Endodermal cell (in vitro differentiated cells): ENCODE results near the gene TEFM. TPM values are rescaled to one million over a fixed set of nuclear protein-coding genes. Genes with fewer than 3 reads are reported as not detected.

Experiments used
- DNase-seq: peaks from one replicate; pipeline ENCODE4 v3.0.0-alpha.2; 2017
- H3K27ac ChIP-seq: 2 replicates; pipeline ENCODE4 v1.5.1; 2013; ENCODE audit warnings: mild to moderate bottlenecking, low read depth, low read length, moderate library complexity
- H3K27me3 ChIP-seq: 2 replicates; pipeline ENCODE4 v1.6.1; 2013; ENCODE audit warnings: mild to moderate bottlenecking, low read length, moderate library complexity; ENCODE audit not compliant: insufficient read depth, control insufficient read depth, poor library complexity, severe bottlenecking
- H3K36me3 ChIP-seq: 2 replicates; pipeline ENCODE4 v1.7.0; 2013; ENCODE audit warnings: mild to moderate bottlenecking, low read length, moderate library complexity; ENCODE audit not compliant: control insufficient read depth, insufficient read depth
- H3K4me1 ChIP-seq: one replicate; pipeline ENCODE4 v1.7.0; 2013; ENCODE audit warnings: low read length; ENCODE audit not compliant: control insufficient read depth, insufficient read depth
- H3K4me3 ChIP-seq: 2 replicates; pipeline ENCODE4 v1.5.1; 2013; ENCODE audit warnings: mild to moderate bottlenecking, low read length, moderate library complexity
- H3K9ac ChIP-seq: 2 replicates; pipeline ENCODE4 v1.6.1; 2013; ENCODE audit warnings: mild to moderate bottlenecking, low read length, moderate library complexity; ENCODE audit not compliant: poor library complexity, severe bottlenecking; ENCODE audit errors: extremely low read depth
- H3K9me3 ChIP-seq: 2 replicates; pipeline ENCODE4 v1.6.1; 2013; ENCODE audit warnings: mild to moderate bottlenecking, low read length, moderate library complexity; ENCODE audit not compliant: control insufficient read depth
- H3K27ac Mint-ChIP-seq: 2 replicates; pipeline ENCODE4 v1.8.0; 2020; ENCODE audit warnings: mixed read lengths
- H3K27me3 Mint-ChIP-seq: 2 replicates; pipeline ENCODE4 v1.8.0; 2021; ENCODE audit warnings: mild to moderate bottlenecking, mixed read lengths; ENCODE audit not compliant: insufficient read depth
- H3K36me3 Mint-ChIP-seq: 2 replicates; pipeline ENCODE4 v1.8.0; 2020; ENCODE audit warnings: low read depth, mixed read lengths
- H3K4me1 Mint-ChIP-seq: 2 replicates; pipeline ENCODE4 v1.8.0; 2020; ENCODE audit warnings: mixed read lengths
- H3K4me3 Mint-ChIP-seq: 2 replicates; pipeline ENCODE4 v1.8.0; 2020; ENCODE audit warnings: mild to moderate bottlenecking, moderate library complexity, mixed read lengths
- H3K9me3 Mint-ChIP-seq: 2 replicates; pipeline ENCODE4 v1.8.0; 2020; ENCODE audit warnings: mild to moderate bottlenecking, mixed read lengths
- WGBS, 2 experiments: methylation state at CpG; one replicate each; pipeline versions ENCODE4 v1.1.5 to v1.1.7; 2013; ENCODE audit warnings: missing lambda C conversion rate in 2 of 2, mixed read lengths in 1 of 2; ENCODE audit not compliant: insufficient coverage in 1 of 2, insufficient read length in 1 of 2; 5-methylcytosine and 5-hydroxymethylcytosine counted together
- total RNA-seq, 2 donors: library from RNA; stranded (reverse); fragmentation: NEBNext Ultra II Directional in 1 of 2; extraction: Animal tissue kit (Norgen Biotek cat#: 25700) in 1 of 2; gene quantifications; 2 replicates in 1 of 2; 3 replicates in 1 of 2; pipeline ENCODE4 v1.2.1, GENCODE V29; 2021
- TF ChIP-seq, protein P1 (sequence below): fragments of 200-600 bp; sonication (generic); conservative IDR thresholded peaks from 2 replicates; pipeline ENCODE4 v1.5.0; 2021; ENCODE audit warnings: antibody characterized with exemption, mild to moderate bottlenecking

Gene TEFM
- total RNA-seq, 2 donors from 2014 or later = 14.4 to 15.2 TPM

DNA sequence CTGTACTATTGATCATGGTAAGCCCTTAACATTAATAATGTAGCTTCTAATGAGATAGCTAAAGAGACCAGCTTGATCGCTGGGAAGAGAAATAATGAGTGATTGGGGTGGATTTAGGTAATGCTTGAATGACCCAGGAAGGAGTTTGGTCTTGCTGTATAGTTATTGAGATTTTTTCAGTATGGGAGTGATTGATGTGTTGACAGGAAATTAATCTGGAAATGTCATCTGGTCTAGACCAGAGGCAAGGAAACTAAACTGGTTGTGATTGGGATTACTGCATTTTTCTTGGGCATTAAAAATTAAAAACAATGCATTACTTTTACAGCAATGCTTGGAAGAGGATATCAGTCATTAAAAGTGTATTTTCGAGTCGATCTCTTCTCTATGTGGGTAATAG lies 11.8 kb downstream of the TEFM start:
- Mint-ChIP-seq H3K27me3 (no peaks in the 10 kb centered on the region), H3K9me3 (no peaks in the 10 kb centered on the region), H3K4me1 (no peaks in the 10 kb centered on the region), H3K4me3 (no peak overlapping the region), H3K27ac (no peak overlapping the region), H3K36me3 (peaks cover 39% of the 10 kb centered on the region)
- H3K36me3 ChIP-seq = peaks cover 75% of the 10 kb centered on the region
- no peak for DNase-seq
- no peaks in the 10 kb centered on the region for H3K27me3 ChIP-seq
- 96 to 100% methylated on average over 1 to 3 of the region's 3 CpGs for WGBS, 2 experiments
- H3K27ac ChIP-seq = no peak overlapping the region
- H3K9me3 ChIP-seq = no peaks in the 10 kb centered on the region
- H3K4me3 ChIP-seq = no peak overlapping the region
- H3K4me1 ChIP-seq = no peaks in the 10 kb centered on the region
- TF ChIP-seq, protein P1, sequence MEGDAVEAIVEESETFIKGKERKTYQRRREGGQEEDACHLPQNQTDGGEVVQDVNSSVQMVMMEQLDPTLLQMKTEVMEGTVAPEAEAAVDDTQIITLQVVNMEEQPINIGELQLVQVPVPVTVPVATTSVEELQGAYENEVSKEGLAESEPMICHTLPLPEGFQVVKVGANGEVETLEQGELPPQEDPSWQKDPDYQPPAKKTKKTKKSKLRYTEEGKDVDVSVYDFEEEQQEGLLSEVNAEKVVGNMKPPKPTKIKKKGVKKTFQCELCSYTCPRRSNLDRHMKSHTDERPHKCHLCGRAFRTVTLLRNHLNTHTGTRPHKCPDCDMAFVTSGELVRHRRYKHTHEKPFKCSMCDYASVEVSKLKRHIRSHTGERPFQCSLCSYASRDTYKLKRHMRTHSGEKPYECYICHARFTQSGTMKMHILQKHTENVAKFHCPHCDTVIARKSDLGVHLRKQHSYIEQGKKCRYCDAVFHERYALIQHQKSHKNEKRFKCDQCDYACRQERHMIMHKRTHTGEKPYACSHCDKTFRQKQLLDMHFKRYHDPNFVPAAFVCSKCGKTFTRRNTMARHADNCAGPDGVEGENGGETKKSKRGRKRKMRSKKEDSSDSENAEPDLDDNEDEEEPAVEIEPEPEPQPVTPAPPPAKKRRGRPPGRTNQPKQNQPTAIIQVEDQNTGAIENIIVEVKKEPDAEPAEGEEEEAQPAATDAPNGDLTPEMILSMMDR = no peak
- H3K9ac ChIP-seq = no peak overlapping the region

DNA sequence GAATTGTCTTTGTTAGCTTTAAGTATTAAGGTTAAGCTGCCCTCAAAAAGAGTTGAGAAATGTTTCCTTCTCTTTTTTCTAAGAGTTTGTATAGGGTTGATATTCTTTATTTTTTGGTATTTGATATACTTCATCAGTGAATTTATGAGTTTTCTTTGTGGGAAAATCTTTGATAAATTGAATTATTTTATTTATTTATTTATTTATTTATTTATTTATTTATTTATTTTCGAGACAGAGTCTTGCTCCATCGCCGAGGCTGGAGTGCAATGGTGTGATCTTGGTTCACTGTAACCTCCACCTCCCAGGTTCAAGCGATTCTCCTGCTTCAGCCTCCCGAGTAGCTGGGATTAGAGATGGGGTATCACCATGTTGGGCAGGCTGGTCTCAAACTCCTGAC lies 19.9 kb downstream of the TEFM start:
- Histone ChIP-seq H3K36me3 (peaks cover 49% of the 10 kb centered on the region), H3K9ac (no peak overlapping the region), H3K9me3 (no peaks in the 10 kb centered on the region), H3K4me1 (no peaks in the 10 kb centered on the region), H3K27ac (no peak overlapping the region), H3K4me3 (no peak overlapping the region), H3K27me3 (no peaks in the 10 kb centered on the region)
- H3K27me3 Mint-ChIP-seq = no peaks in the 10 kb centered on the region
- H3K4me3 Mint-ChIP-seq = no peak overlapping the region
- H3K27ac Mint-ChIP-seq = no peak overlapping the region
- H3K36me3 Mint-ChIP-seq = peaks cover 34% of the 10 kb centered on the region
- 91 to 100% methylated on average over 1 to 5 of the region's 5 CpGs for WGBS, 2 experiments
- H3K9me3 Mint-ChIP-seq = no peaks in the 10 kb centered on the region
- no peaks in the 10 kb centered on the region for H3K4me1 Mint-ChIP-seq
- no peak for DNase-seq
- TF ChIP-seq, protein P1 = no peak

DNA sequence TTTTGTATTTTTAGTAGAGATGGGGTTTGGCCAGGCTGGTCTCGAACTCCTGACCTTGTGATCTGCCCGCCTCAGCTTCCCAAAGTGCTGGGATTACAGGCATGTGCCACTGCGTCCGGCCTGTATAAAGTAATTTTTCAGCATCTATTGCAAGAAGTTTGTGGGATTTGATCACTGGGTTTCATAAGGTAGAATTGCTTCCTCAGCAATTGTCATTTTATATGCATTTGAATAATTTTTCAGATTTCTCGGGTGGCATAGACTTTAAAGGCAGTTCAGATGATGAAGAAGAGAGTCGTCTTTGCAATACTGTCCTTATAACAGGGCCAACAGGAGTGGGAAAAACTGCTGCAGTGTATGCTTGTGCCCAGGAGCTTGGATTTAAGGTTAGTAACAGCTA lies 37.0 kb downstream of the TEFM start:
- no peak overlapping the region for H3K9ac ChIP-seq
- H3K36me3 ChIP-seq = peaks cover 77% of the 10 kb centered on the region
- H3K4me3 ChIP-seq = no peak overlapping the region
- H3K4me1 ChIP-seq = no peaks in the 10 kb centered on the region
- H3K27me3 ChIP-seq = no peaks in the 10 kb centered on the region
- 95 to 100% methylated on average over 3 to 6 of the region's 6 CpGs for WGBS, 2 experiments
- no peak overlapping the region for H3K4me3 Mint-ChIP-seq
- no peaks in the 10 kb centered on the region for H3K27me3 Mint-ChIP-seq
- no peaks in the 10 kb centered on the region for H3K9me3 ChIP-seq
- H3K27ac Mint-ChIP-seq = no peak overlapping the region
- no peak overlapping the region for H3K27ac ChIP-seq
- TF ChIP-seq, protein P1 = no peak
- peaks cover 51% of the 10 kb centered on the region for H3K36me3 Mint-ChIP-seq
- no peak for DNase-seq
- H3K4me1 Mint-ChIP-seq = no peaks in the 10 kb centered on the region
- H3K9me3 Mint-ChIP-seq = no peaks in the 10 kb centered on the region
